Umbilical cord (tissue), 2 donors: ENCODE data around the gene UBR7. TPM values are rescaled to one million over a fixed set of nuclear protein-coding genes. Genes with fewer than 3 reads are reported as not detected.
"Not testable (repeated sequence)": the region's sequence is repeated elsewhere in the genome, so short reads cannot be mapped to it uniquely, and the experiment has no call there.

Experiments
- DNase-seq: peaks from one replicate; pipeline ENCODE4 v3.0.0-alpha.2; 2015; ENCODE audit warnings: low spot score
- total RNA-seq: library from RNA; depleted of rRNA; stranded (reverse); fragments of >200 nt; gene quantifications from one replicate; pipeline ENCODE4 v1.2.3, GENCODE V29; 2014; ENCODE audit warnings: low replicate concordance; ENCODE audit not compliant: insufficient read depth

UBR7 gene, protein sequence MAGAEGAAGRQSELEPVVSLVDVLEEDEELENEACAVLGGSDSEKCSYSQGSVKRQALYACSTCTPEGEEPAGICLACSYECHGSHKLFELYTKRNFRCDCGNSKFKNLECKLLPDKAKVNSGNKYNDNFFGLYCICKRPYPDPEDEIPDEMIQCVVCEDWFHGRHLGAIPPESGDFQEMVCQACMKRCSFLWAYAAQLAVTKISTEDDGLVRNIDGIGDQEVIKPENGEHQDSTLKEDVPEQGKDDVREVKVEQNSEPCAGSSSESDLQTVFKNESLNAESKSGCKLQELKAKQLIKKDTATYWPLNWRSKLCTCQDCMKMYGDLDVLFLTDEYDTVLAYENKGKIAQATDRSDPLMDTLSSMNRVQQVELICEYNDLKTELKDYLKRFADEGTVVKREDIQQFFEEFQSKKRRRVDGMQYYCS
- total RNA-seq: 24.6 TPM

- peak; percentile 99 for DNase-seq
Observed at GRCh38 chr14:93206793-93207467, at the start of gene UBR7, which contains the start of gene GON7. Gene UBR7, plus strand, starts transcription at chr14:93207256. Its CDS starts 36 bp downstream, at chr14:93207292. Gene GON7, minus strand, starts transcription at chr14:93207065. Its CDS starts 28 bp downstream, at chr14:93207037.

DNA sequence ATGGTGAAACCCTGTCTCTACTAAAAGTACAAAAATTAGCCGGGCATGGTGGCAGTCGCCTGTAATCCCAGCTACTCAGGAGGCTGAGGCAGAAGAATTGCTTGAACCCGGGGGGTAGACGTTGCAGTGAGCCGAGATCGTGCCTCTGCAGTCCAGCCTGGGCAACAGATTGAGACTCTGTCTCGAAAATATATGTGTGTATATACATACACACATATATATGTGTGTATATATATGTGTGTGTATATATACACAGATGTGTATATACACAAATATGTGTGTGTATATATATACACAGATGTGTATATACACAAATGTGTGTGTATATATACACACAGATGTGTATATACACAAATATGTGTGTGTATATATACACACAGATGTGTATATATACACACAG lies 48.7 kb upstream of the UBR7 start:
- DNase-seq: not testable (repeated sequence)

DNA sequence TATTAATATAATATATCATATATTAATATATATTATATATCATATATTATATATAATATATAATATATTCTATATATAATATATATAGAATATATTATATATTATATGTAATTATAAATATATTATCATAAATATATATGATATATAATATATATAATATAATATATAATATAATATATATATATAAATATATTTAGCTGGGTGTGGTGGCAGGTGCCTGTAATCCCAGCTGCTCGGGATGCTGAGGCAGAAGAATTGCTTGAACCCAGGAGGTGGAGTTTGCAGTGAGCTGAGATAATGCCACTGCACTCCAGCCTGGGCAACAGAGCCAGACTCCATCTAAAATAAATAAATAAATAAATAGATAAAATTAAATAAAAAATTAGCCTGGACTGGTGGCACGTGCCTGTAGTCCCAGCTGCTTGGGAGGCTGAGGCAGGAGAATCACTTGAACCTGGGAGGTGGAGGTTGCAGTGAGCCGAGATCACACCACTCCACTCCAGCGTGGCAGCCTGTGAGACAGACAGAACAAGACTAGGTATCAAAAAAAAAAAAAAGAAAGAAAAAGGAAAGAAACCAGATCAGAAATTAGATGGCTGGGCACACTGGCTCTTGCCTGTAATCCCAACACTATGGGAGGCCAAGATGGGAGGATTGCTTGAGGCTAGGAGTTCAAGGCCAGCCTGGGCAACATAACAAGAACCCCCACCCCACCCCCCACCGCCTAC lies 47.3 kb upstream of the UBR7 start:
- not testable (repeated sequence) for DNase-seq

GRCh38 chr14:93160353-93160801 lies 46.7 kb upstream of the UBR7 start:
- DNase-seq: no peak

- DNase-seq: no peak
Observed at GRCh38 chr14:93161411-93161940, 45.6 kb upstream of the UBR7 start.

DNA sequence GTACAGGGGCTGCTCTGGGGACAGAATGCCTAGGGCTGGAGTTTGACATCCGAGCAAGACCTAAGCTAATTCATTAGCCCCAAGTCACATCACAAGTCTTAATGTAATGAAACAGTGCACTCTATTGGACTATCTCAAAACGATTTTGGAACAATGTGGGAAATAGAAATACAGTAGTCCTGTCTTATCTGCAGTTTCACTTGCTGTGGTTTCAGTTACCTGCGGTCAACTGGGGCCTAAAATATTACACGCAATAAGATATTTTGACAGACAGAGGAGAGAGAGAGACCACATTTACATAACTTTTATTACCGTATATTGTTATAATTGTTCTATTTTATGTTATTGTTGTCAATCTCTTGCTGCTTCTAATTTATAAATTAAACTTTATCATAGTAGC lies 43.5 kb upstream of the UBR7 start:
- DNase-seq: no peak

GRCh38 chr14:93165271-93166265 lies 41.5 kb upstream of the UBR7 start:
- not testable (repeated sequence) for DNase-seq

DNA sequence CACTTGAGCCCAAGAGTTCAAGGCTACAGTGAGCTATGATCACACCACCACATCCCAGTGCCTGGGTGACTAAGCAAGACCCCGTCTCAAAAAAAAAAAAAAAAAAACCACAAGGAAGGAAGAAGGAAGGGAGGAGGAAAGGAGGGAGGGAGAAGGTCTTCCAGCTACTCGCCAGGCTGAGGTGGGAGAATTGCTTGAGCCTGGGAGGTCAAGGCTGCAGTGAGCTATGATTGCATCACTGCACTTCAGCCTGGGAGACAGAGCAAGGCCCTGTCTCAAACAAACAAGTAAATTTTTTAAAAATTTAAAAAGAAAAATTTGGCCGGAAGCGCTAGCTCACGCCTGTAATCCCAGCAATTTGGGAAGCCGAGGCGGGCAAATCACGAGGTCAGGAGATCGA lies 38.4 kb upstream of the UBR7 start:
- DNase-seq: not testable (repeated sequence)

DNA sequence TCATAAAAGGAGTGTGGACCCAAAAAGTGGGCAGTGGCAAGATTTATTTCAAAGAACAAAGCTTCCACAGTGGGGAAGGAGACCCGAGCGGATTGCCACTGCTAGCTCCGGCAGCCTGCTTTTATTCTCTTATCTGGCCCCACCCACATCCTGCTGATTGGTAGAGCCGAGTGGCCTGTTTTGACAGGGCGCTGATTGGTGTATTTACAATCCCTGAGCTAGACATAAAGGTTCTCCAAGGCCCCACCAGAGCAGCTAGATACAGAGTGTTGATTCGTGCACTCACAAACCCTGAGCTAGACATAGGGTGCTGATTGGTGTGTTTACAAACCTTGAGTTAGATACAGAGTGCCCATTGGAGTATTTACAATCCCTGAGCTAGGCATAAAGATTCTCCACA lies 37.4 kb upstream of the UBR7 start:
- not testable (repeated sequence) for DNase-seq

DNA sequence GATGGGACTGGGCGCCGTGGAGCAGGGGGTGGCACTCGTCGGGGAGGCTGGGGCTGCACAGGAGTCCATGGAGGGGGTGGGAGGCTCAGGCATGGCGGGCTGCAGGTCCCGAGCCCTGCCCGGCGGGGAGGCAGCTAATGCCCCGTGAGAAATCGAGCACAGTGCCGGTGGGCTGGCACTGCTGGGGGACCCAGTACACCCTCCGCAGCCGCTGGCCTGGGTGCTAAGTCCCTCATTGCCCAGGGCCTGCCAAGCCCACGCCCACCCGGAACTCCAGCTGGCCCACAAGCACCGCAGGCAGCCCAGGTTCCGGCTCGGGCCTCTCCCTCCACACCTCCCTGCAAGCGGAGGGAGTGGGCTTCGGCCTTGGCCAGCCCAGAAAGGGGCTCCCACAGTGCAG lies 36.9 kb upstream of the UBR7 start:
- DNase-seq: not testable (repeated sequence)

DNA sequence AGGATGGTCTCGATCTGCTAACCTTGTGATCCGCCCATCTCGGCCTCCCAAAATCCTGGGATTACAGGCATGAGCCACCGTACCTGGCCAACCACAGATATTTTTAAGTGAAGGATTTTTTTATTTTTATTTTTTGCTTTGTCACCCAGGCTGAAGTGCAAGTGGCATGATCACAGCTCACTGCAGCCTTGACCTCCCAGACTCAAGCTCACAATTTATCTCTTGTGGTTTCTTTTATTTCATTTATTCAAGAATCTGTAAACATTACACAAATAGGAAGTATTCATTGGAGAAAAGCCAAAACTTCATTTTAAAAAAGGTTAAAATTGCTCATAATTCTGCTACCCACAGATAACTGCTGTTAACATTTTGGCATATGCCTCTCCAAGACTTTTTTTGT lies 35.7 kb upstream of the UBR7 start:
- DNase-seq: no peak

GRCh38 chr14:93173943-93174395 lies 33.1 kb upstream of the UBR7 start:
- DNase-seq: peak; percentile 10

DNA sequence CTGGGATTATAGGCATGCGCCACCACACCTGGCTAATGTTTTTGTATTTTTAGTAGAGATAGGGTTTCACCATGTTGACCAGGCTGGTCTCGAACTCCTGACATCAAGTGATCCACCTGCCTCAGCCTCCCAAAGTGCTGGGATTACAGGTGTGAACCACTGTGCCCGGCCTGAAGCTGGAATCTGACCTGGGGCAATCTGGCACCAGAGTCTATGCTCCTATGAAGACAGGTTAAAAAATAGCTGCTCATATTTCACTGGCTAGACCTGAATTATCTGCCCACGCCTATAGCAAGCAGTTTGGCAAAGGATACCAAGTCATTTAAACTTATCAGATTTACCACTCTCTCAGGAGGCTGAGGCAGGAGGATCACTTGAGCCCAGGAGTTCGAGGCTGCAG lies 32.3 kb upstream of the UBR7 start:
- not testable (repeated sequence) for DNase-seq

DNA sequence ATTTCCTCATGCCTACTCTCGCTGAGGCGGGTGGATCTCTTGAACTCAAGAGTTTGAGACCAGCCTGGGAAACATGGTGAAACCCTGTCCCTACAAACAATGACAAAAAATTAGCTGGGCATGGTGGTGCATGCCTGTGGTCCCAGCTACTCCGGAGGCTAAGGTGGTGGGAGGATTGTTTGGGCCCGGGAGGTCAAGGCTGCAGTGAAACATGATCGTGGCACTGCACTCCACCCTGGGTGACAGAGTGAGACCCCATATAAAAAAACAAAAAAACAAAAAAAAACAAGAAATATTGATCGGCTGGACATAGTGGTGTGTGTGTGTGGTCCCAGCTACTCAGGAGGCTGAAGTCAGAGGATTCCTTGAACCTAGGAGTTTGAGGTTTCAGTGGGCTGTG lies 31.6 kb upstream of the UBR7 start:
- DNase-seq: no peak

DNA sequence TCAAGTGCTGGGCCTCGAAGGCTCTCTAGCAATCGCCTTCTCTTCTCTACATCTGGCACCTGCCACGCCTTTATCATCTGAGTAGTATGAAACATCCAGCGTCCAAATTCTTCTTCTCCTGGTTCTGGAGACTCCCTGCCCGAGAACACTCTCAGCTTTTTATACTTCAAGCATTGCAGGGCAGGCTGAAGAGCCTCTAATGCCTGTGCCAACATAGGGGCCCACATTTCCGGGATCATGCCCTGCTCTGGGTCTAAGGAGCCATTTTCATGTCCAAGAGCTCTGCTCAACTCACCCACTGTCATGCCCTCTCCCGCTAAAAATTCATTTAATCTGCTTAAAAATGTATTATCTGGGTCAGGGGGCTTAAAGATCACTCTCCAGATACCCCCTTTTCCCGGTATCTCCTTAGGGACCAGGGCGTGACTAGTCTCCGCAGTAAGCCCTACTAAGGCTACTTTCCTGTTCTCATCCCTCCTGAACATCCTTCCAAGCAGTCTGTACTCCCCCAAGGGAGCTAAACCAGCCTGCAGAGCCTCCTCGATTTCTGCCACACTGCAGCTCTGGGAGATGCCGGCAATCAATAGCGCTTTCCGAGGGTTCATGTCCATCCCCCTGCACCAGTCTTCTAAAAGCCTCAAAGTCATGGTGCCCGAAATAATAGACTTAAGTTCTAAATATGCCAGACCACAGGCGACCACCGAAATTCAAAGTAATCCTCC lies 23.3 kb upstream of the UBR7 start:
- DNase-seq: no peak

DNA sequence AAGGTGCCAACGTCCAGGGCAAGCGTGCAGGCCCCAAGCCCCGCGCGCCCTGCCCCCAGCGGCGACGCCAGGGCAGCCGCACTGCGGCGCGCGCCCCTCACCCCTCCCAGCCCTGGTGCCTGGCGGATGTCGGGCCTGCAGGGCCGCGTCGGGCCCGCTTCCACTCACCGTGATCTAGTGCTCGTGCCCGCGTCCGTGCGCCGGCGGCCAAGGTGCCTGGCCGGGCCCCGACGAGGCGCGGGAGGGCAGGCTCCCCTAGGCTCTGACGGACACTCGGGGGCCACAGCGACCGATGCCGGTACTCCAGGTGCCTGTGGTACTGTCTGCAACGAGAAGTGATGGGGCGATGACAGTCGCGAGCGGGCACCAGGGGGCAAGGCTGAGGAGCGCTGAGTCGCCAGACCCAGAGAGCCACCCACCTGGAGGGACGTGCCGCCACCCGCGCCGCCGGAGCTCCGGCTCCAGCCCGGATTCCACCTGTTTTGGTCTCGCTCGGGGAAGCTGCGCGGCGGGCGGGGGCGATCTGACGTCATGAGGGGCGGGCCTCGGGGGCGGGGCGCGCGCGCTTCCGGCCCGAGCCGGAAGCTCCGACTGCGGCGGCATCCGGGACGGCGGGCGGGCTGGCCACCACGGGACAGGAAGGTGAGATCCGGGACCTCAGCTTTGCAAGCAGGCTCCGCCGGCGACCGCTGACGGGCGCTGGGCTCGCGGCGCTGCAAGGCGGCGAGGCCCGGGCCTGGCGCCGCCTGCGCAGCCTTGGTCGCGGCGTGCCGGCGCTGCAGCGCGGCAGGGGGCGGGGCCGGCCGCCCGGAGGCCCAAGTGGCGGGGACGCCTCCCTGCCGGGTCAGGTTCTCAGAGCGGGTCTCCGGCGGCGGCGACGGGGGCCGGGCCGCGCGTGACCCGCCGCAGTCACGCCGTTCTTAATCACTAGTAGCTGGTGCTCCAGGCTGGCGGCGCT lies 22.4 kb upstream of the UBR7 start, which contains the start of the genes LYSET and MOAP1:
Gene LYSET (plus strand): TSS at position 927 of the 958 bp plus-strand sequence. CDS start 89 bp downstream, outside the sequence.
Gene MOAP1 (minus strand): TSS at position 507 of the 958 bp plus-strand sequence. CDS start 655 bp downstream, outside the sequence.
- peak; percentile 85 for DNase-seq

DNA sequence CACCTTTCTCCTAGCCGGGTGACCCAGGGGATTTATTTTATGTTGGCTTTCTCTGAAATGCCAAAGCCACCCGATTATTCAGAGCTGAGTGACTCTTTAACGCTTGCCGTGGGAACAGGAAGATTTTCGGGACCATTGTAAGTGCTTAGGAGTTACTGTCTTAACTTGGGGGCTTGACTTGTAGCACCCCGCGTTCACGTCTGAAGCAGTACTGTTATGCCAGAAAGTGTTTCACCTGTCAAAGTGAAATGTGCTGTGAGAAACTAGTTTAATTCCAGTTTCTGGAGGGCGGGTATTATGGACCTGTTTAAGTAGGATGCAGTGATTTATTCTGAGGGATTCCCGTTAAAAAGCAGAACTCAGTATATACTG lies 21.7 kb upstream of the UBR7 start:
- DNase-seq: no peak

DNA sequence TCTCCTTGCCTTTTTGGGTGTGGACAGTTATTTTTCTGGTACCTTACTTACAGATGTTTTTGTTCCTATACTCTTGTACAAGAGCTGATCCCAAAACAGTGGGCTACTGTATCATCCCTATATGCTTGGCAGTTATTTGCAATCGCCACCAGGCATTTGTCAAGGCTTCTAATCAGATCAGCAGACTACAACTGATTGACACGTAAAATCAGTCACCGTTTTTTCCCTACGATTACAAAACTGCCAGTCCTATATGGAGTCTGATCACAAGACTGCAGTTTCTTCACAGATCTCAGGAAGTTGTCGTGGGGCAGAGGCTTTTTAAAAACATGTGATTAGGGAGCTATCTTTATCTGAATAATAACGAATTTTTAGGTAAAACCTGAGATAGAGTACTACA lies 20.6 kb upstream of the UBR7 start:
- no peak for DNase-seq
